Endothelial cell of umbilical vein (primary cell): ENCODE results near the gene PAPOLA. TPM values are rescaled to one million over a fixed set of nuclear protein-coding genes. Genes with fewer than 3 reads are reported as not detected.

Source experiments
- BruUV-seq: library from RNA; stranded (reverse); fragments of 400-500 nt; replicated peaks from 2 replicates; lab custom pipeline; 2021; lab: Mats Ljungman, UMichigan
- CTCF ChIA-PET: fragments of 300-600, 350-600 bp; sonication (Branson Sonifier 250); formaldehyde crosslinking; loops from one replicate; lab custom pipeline; 2021; ENCODE audit warnings: antibody characterized with exemption, inconsistent platforms; lab: Charles Lee
- POLR2A ChIA-PET: fragments of 300-600, 350-600 bp; sonication (Branson Sonifier 250); formaldehyde crosslinking; loops from one replicate; lab custom pipeline; 2021; ENCODE audit warnings: antibody characterized with exemption, inconsistent platforms; lab: Charles Lee
- DNase-seq: peaks from one replicate; pipeline ENCODE4 v3.0.0-alpha.2; 2011; ENCODE audit warnings: low read depth, low spot score
- FAIRE-seq: peaks from 2 replicates; lab custom pipeline; 2011; peaks lifted over from hg19 to GRCh38; lab: Jason Lieb, UNC
- H2AFZ ChIP-seq: 2 replicates; pipeline ENCODE4 v1.6.0; 2012; ENCODE audit warnings: low read depth, low read length, control low read depth, inconsistent platforms
- H3K27ac ChIP-seq: 2 replicates; pipeline ENCODE4 v1.5.1; 2011; ENCODE audit warnings: low read depth, mild to moderate bottlenecking, control low read depth, low read length, moderate library complexity; ENCODE audit not compliant: insufficient read depth
- H3K27me3 ChIP-seq, 2 experiments: 2 replicates each; pipeline versions ENCODE4 v1.6.0 to v1.6.1; 2011; ENCODE audit warnings: low read length in 2 of 2, mixed read lengths in 1 of 2; ENCODE audit not compliant: control insufficient read depth in 2 of 2, insufficient read depth in 2 of 2
- H3K36me3 ChIP-seq, 2 experiments: 2 replicates in 1 of 2; 3 replicates in 1 of 2; pipeline ENCODE4 v1.5.1; 2011; ENCODE audit warnings: low read length in 2 of 2, mild to moderate bottlenecking in 1 of 2, moderate library complexity in 1 of 2; ENCODE audit not compliant: control insufficient read depth in 2 of 2, insufficient read depth in 2 of 2; ENCODE audit errors: extremely low read depth in 1 of 2
- H3K4me1 ChIP-seq: 3 replicates; pipeline ENCODE4 v1.5.1; 2011; ENCODE audit warnings: mild to moderate bottlenecking, low read length; ENCODE audit not compliant: control insufficient read depth, insufficient read depth; ENCODE audit errors: extremely low read depth
- H3K4me2 ChIP-seq: 2 replicates; pipeline ENCODE4 v1.6.1; 2011; ENCODE audit warnings: low read length, control low read depth, mixed read lengths; ENCODE audit not compliant: insufficient read depth
- H3K4me3 ChIP-seq, 3 experiments: fragments of 200-600 bp in 1 of 3; sonication (generic), shearing (Covaris generic) in 1 of 3; replicated peaks in 1 of 3; 2 replicates each; pipeline ENCODE4 v1.5.1; 2011 to 2016; ENCODE audit warnings: control low read depth in 3 of 3, low read length in 3 of 3, mild to moderate bottlenecking in 2 of 3, inconsistent platforms in 1 of 3, low read depth in 1 of 3, moderate library complexity in 1 of 3; ENCODE audit not compliant: insufficient read depth in 1 of 3
- H3K79me2 ChIP-seq: 2 replicates; pipeline ENCODE4 v1.6.0; 2012; ENCODE audit warnings: low read length, inconsistent platforms; ENCODE audit not compliant: control insufficient read depth, insufficient read depth
- H3K9ac ChIP-seq: replicated peaks from 2 replicates; pipeline ENCODE3; 2011; ENCODE audit warnings: low read length, control low read depth; ENCODE audit not compliant: insufficient read depth; ENCODE audit errors: extremely low read depth
- H3K9me1 ChIP-seq: replicated peaks from 3 replicates; pipeline ENCODE4 v1.6.0; 2011; ENCODE audit warnings: mild to moderate bottlenecking, low read length; ENCODE audit not compliant: control insufficient read depth, insufficient read depth; ENCODE audit errors: extremely low read depth
- H3K9me3 ChIP-seq: replicated peaks from 2 replicates; pipeline ENCODE4 v1.5.1; 2012; ENCODE audit warnings: low read length, inconsistent platforms; ENCODE audit not compliant: control insufficient read depth, insufficient read depth
- H4K20me1 ChIP-seq: replicated peaks from 2 replicates; pipeline ENCODE3; 2011; ENCODE audit warnings: mild to moderate bottlenecking, low read length; ENCODE audit not compliant: control insufficient read depth, insufficient read depth; ENCODE audit errors: extremely low read depth
- CTCF ChIP-seq, 2 donors: IDR thresholded peaks; 1 replicate in 1 of 2; 2 replicates in 1 of 2; pipeline ENCODE4 v1.5.1; 2011; ENCODE audit warnings: low read length in 2 of 2, mild to moderate bottlenecking in 2 of 2, moderate library complexity in 2 of 2, control low read depth in 1 of 2, inconsistent platforms in 1 of 2, low read depth in 1 of 2; ENCODE audit not compliant: insufficient read depth in 1 of 2; ENCODE audit errors: extremely low read depth in 1 of 2
- EZH2 ChIP-seq: IDR thresholded peaks from 2 replicates; pipeline ENCODE4 v1.6.1; 2012; ENCODE audit warnings: borderline replicate concordance, low read depth, mild to moderate bottlenecking, moderate library complexity, low read length, inconsistent platforms; ENCODE audit not compliant: severe bottlenecking
- FOS ChIP-seq: IDR thresholded peaks from 2 replicates; pipeline ENCODE4 v1.6.1; 2011; ENCODE audit warnings: mild to moderate bottlenecking, low read length, moderate library complexity, borderline replicate concordance; ENCODE audit not compliant: insufficient read depth
- GATA2 ChIP-seq: IDR thresholded peaks from 2 replicates; pipeline ENCODE4 v1.7.0; 2011; ENCODE audit warnings: low read depth, mild to moderate bottlenecking, moderate library complexity, mixed read lengths, low read length; ENCODE audit not compliant: insufficient read length, insufficient read depth
- JUN ChIP-seq: IDR thresholded peaks from 2 replicates; pipeline ENCODE4 v1.6.1; 2011; ENCODE audit warnings: borderline replicate concordance, low read depth; ENCODE audit not compliant: insufficient read length, insufficient read depth
- MAX ChIP-seq: IDR thresholded peaks from 2 replicates; pipeline ENCODE4 v1.6.1; 2011; ENCODE audit not compliant: insufficient read depth, insufficient read length
- MYC ChIP-seq: IDR thresholded peaks from one replicate; pipeline ENCODE4 v1.6.1; 2011; ENCODE audit warnings: mild to moderate bottlenecking, low read depth, low read length
- POLR2A ChIP-seq: IDR thresholded peaks from 2 replicates; pipeline ENCODE4 v1.6.1; 2012; ENCODE audit warnings: low read depth, mild to moderate bottlenecking, control low read depth, low read length
- POLR2AphosphoS5 ChIP-seq: IDR thresholded peaks from 2 replicates; pipeline ENCODE4 v1.6.1; 2012; ENCODE audit warnings: low read depth, mild to moderate bottlenecking, control low read depth, low read length, moderate library complexity; ENCODE audit not compliant: insufficient read depth
- dilution Hi-C: fragments of 300-500 bp; cut with MboI; formaldehyde crosslinking; loops from one replicate; pipeline ENCODE4 v1.15.0; 2019; ENCODE audit warnings: low sequenced_read_pairs; ENCODE audit not compliant: extremely low pct_ligation_motif_present
- intact Hi-C: fragments of 100-400 bp; cut with micrococcal nuclease; formaldehyde crosslinking; loops from one replicate; pipeline ENCODE4 v1.10.0; 2022
- polyA plus RNA-seq, 4 experiments: library from polyadenylated mRNA; depleted of rRNA in 3 of 4; stranded (reverse) in 3 of 4; unstranded in 1 of 4; fragments of >200 nt; gene quantifications; 2 replicates each; pipeline versions ENCODE4 v1.2.1 to v1.2.3, GENCODE V29; 2011 to 2012; ENCODE audit warnings: missing spikeins in 1 of 4
- total RNA-seq: library from RNA; stranded (reverse); gene quantifications from 2 replicates; pipeline ENCODE4 v1.2.3, GENCODE V29; 2021

Gene PAPOLA
- total and polyA plus RNA-seq, 2 donors (not counting 3 experiments of a cell fraction or from before 2014, with no cell fraction given), result 75.4 to 184 TPM

- FAIRE-seq, result no peak
- Histone ChIP-seq H3K79me2 (no peaks in the 10 kb centered on the region), H3K36me3 (peaks cover 5% of the 10 kb centered on the region in 2 experiments), H2AFZ (no peak overlapping the region), H3K27ac (no peak overlapping the region), H3K9me3 (no peaks in the 10 kb centered on the region), H3K9me1 (no peaks in the 10 kb centered on the region), H3K4me1 (no peaks in the 10 kb centered on the region), H3K9ac (no peak overlapping the region), H3K4me2 (no peak overlapping the region), H3K27me3 (no peaks in the 10 kb centered on the region), H4K20me1 (no peaks in the 10 kb centered on the region), H3K4me3 (no peak overlapping the region)
- dilution Hi-C loops, result no loop called here
- no peak for DNase-seq
- POLR2A ChIA-PET, result no interaction called here
- BruUV-seq, result no TSS peak
- intact Hi-C loops, result no loop called here
- CTCF ChIA-PET, result interaction anchor here (2.0 kb wide), 1 partner anchor 167 kb away, joined by 5 read pairs; no protein-coding TSS in a partner anchor
- TF ChIP-seq CTCF (IDR thresholded peaks at IDR 0.05; ENCODE audit: extremely low read depth in 1 of 2, insufficient read depth in 1 of 2, low read depth in 1 of 2, low read length in 2 of 2) (no peak), JUN (no peak), POLR2A (no peak), EZH2 (no peak), MYC (no peak), FOS (no peak), POLR2AphosphoS5 (no peak), GATA2 (no peak), MAX (no peak)
Observed at GRCh38 chr14:96574171-96574632, 72.0 kb downstream of the PAPOLA start.
